GM12891 (cell line): Measurements from ENCODE around the gene RABEP1.

Source experiments
- PAX5 ChIP-seq: IDR thresholded peaks from 2 replicates; pipeline ENCODE4 v1.6.1; 2011; ENCODE audit warnings: low read length, moderate library complexity, mild to moderate bottlenecking; ENCODE audit not compliant: insufficient read depth, severe bottlenecking
- POLR2A ChIP-seq: IDR thresholded peaks from 2 replicates; pipeline ENCODE4 v1.6.1; 2011; ENCODE audit warnings: low read depth, low read length, control low read depth
- POLR2AphosphoS5 ChIP-seq: IDR thresholded peaks from 2 replicates; pipeline ENCODE4 v1.6.1; 2011; ENCODE audit warnings: low read depth, low read length, control low read depth
- SPI1 ChIP-seq: IDR thresholded peaks from 2 replicates; pipeline ENCODE4 v1.6.1; 2011; ENCODE audit warnings: low read depth, low read length, control low read depth
- TAF1 ChIP-seq: IDR thresholded peaks from 2 replicates; pipeline ENCODE4 v1.6.1; 2011; ENCODE audit warnings: low read depth, low read length, control low read depth

GRCh38 chr17:5362162-5362811, 80.2 kb downstream of the RABEP1 start:
- TF ChIP-seq POLR2AphosphoS5 (no peak), POLR2A (no peak), TAF1 (no peak), SPI1 (no peak), PAX5 (no peak)
